IMR-90 (cell line): Measurements from ENCODE around the gene DNM3. TPM values are rescaled to one million over a fixed set of nuclear protein-coding genes. Genes with fewer than 3 reads are reported as not detected.
"Not testable (repeated sequence)": the region's sequence is repeated elsewhere in the genome, so short reads cannot be mapped to it uniquely, and the experiment has no call there.

ENCODE experiments used
- ATAC-seq: fragments of 200-7000 bp; cut with Tn5 transposase; 2 replicates; pipeline ENCODE4 v1.9.1; 2020; ENCODE audit warnings: low read depth, mild to moderate bottlenecking, moderate library complexity
- BruUV-seq: library from RNA; stranded (reverse); fragments of 400-500 nt; replicated peaks from 2 replicates; lab custom pipeline; 2021; lab: Mats Ljungman, UMichigan
- CTCF ChIA-PET: fragments of 300-600 bp; formaldehyde crosslinking; extraction: SDS; loops from one replicate; lab custom pipeline; 2021; ENCODE audit warnings: antibody characterized with exemption; lab: Yijun Ruan, JAX
- POLR2A ChIA-PET: fragments of 300-600 bp; sonication (Branson Sonifier 250); formaldehyde crosslinking; loops from one replicate; lab custom pipeline; 2022; ENCODE audit warnings: antibody characterized with exemption; ENCODE audit not compliant: unreplicated experiment; lab: Charles Lee
- DNase-seq: peaks from one replicate; pipeline ENCODE4 v3.0.0; 2013
- H2AFZ ChIP-seq: replicated peaks from 2 replicates; pipeline ENCODE3; 2013; ENCODE audit warnings: low read length, mild to moderate bottlenecking; ENCODE audit not compliant: poor library complexity
- H2AK5ac ChIP-seq: 2 replicates; pipeline ENCODE4 v1.6.1; 2013; ENCODE audit warnings: low read depth, low read length, inconsistent platforms
- H2AK9ac ChIP-seq: replicated peaks from 2 replicates; pipeline ENCODE3; 2013; ENCODE audit warnings: mild to moderate bottlenecking, low read depth, low read length, moderate library complexity; ENCODE audit not compliant: poor library complexity
- H2BK120ac ChIP-seq: 2 replicates; pipeline ENCODE4 v1.6.1; 2013; ENCODE audit warnings: low read depth, low read length, inconsistent platforms
- H2BK15ac ChIP-seq: 3 replicates; pipeline ENCODE4 v1.6.1; 2013; ENCODE audit warnings: low read depth, low read length, inconsistent platforms
- H2BK20ac ChIP-seq: 2 replicates; pipeline ENCODE4 v1.6.1; 2013; ENCODE audit warnings: low read depth, mild to moderate bottlenecking, inconsistent platforms, low read length, moderate library complexity
- H2BK5ac ChIP-seq: 2 replicates; pipeline ENCODE4 v1.6.1; 2013; ENCODE audit warnings: mild to moderate bottlenecking, low read depth, low read length, inconsistent platforms; ENCODE audit not compliant: poor library complexity, severe bottlenecking
- H3K14ac ChIP-seq: replicated peaks from 2 replicates; pipeline ENCODE4 v1.6.1; 2013; ENCODE audit warnings: low read depth, low read length, inconsistent platforms
- H3K18ac ChIP-seq: 2 replicates; pipeline ENCODE4 v1.6.1; 2013; ENCODE audit warnings: low read depth, low read length, control low read depth
- H3K23ac ChIP-seq: 2 replicates; pipeline ENCODE4 v1.6.1; 2013; ENCODE audit warnings: low read depth, low read length, inconsistent platforms
- H3K27ac ChIP-seq: 2 replicates; pipeline ENCODE4 v1.5.1; 2013; ENCODE audit warnings: mild to moderate bottlenecking, control low read depth, low read length; ENCODE audit not compliant: insufficient read depth
- H3K27me3 ChIP-seq: 2 replicates; pipeline ENCODE4 v1.6.1; 2013; ENCODE audit warnings: low read length; ENCODE audit not compliant: control insufficient read depth, insufficient read depth
- H3K36me3 ChIP-seq: 2 replicates; pipeline ENCODE4 v1.6.1; 2013; ENCODE audit warnings: low read length, mixed read lengths; ENCODE audit not compliant: control insufficient read depth, insufficient read depth
- H3K4ac ChIP-seq: 2 replicates; pipeline ENCODE4 v1.6.1; 2013; ENCODE audit warnings: low read depth, low read length, inconsistent platforms
- H3K4me1 ChIP-seq: 2 replicates; pipeline ENCODE4 v1.6.1; 2013; ENCODE audit warnings: low read length, mixed read lengths; ENCODE audit not compliant: control insufficient read depth, insufficient read depth
- H3K4me2 ChIP-seq: 2 replicates; pipeline ENCODE4 v1.6.1; 2013; ENCODE audit warnings: low read depth, mild to moderate bottlenecking, control low read depth, low read length, moderate library complexity
- H3K4me3 ChIP-seq: 2 replicates; pipeline ENCODE4 v1.5.1; 2013; ENCODE audit warnings: low read depth, mild to moderate bottlenecking, control low read depth, low read length, moderate library complexity; ENCODE audit not compliant: insufficient read depth
- H3K56ac ChIP-seq: 2 replicates; pipeline ENCODE4 v1.6.1; 2013; ENCODE audit warnings: low read length, inconsistent platforms; ENCODE audit not compliant: insufficient read depth; ENCODE audit errors: extremely low read depth
- H3K79me1 ChIP-seq, 2 experiments: 2 replicates each; pipeline ENCODE4 v1.6.1; 2013; ENCODE audit warnings: low read length in 2 of 2, inconsistent platforms in 1 of 2, low read depth in 1 of 2
- H3K9ac ChIP-seq: 2 replicates; pipeline ENCODE4 v1.6.1; 2013; ENCODE audit warnings: low read depth, low read length, control low read depth
- H3K9me1 ChIP-seq: 2 replicates; pipeline ENCODE4 v1.6.1; 2013; ENCODE audit warnings: low read length, inconsistent platforms; ENCODE audit not compliant: insufficient read depth
- H3K9me3 ChIP-seq: 2 replicates; pipeline ENCODE4 v1.6.1; 2013; ENCODE audit warnings: low read length; ENCODE audit not compliant: control insufficient read depth, insufficient read depth
- H4K20me1 ChIP-seq: 2 replicates; pipeline ENCODE4 v1.6.1; 2013; ENCODE audit warnings: low read length, inconsistent platforms; ENCODE audit not compliant: insufficient read depth
- H4K5ac ChIP-seq: 2 replicates; pipeline ENCODE4 v1.6.1; 2013; ENCODE audit warnings: mild to moderate bottlenecking, low read depth, low read length, control low read depth
- H4K8ac ChIP-seq, 2 experiments: 2 replicates each; pipeline ENCODE4 v1.6.1; 2013; ENCODE audit warnings: low read depth in 2 of 2, low read length in 2 of 2, control low read depth in 1 of 2, inconsistent platforms in 1 of 2
- H4K91ac ChIP-seq: 2 replicates; pipeline ENCODE4 v1.6.1; 2013; ENCODE audit warnings: low read depth, low read length, inconsistent platforms; ENCODE audit not compliant: insufficient read depth
- WGBS, 2 experiments: methylation state at CpG; one replicate each; pipeline versions ENCODE4 v1.1.5 to v1.1.7; 2013; ENCODE audit warnings: missing lambda C conversion rate in 2 of 2; ENCODE audit not compliant: insufficient read length in 1 of 2; ENCODE audit errors: extremely low coverage in 2 of 2; 5-methylcytosine and 5-hydroxymethylcytosine counted together
- dilution Hi-C: fragments of 300-500 bp; cut with HindIII; formaldehyde crosslinking; loops from one replicate; pipeline ENCODE4 v1.14.3; 2018; ENCODE audit warnings: low sequenced_read_pairs; ENCODE audit not compliant: unreplicated experiment
- in situ Hi-C: fragments of 300-500 bp; cut with MboI; formaldehyde crosslinking; loops from 3 replicates; pipeline ENCODE4 v1.14.3; 2019; ENCODE audit warnings: low sequenced_read_pairs, inconsistent platforms, mixed read lengths
- intact Hi-C: fragments of 100-400 bp; cut with micrococcal nuclease; formaldehyde crosslinking; loops from 2 replicates; pipeline ENCODE4 v1.10.0; 2022
- polyA plus RNA-seq, 3 experiments: library from polyadenylated mRNA; depleted of rRNA; stranded (reverse); fragments of >200 nt; gene quantifications; 2 replicates each; pipeline ENCODE4 v1.2.3, GENCODE V29; 2012; ENCODE audit warnings: low replicate concordance in 1 of 3
- total RNA-seq: library from RNA; depleted of rRNA; stranded (reverse); fragments of >200 nt; gene quantifications from 2 replicates; pipeline ENCODE4 v1.2.3, GENCODE V29; 2012

DNM3 gene
- total and polyA plus RNA-seq, 2 of the 4 experiments (the other 2 are of a cell fraction), result 0.36 TPM

- H2AK5ac ChIP-seq, H3K9ac ChIP-seq, H4K8ac ChIP-seq, H2AFZ ChIP-seq, H3K23ac ChIP-seq, dilution Hi-C loops, H3K56ac ChIP-seq, H3K27me3 ChIP-seq, H3K79me1 ChIP-seq, H4K5ac ChIP-seq, H3K14ac ChIP-seq, H3K9me1 ChIP-seq, H4K20me1 ChIP-seq, H2BK5ac ChIP-seq, H3K27ac ChIP-seq, POLR2A ChIA-PET, ATAC-seq, H3K4me3 ChIP-seq, H3K36me3 ChIP-seq, H2BK120ac ChIP-seq, H4K91ac ChIP-seq, in situ Hi-C loops, H2BK15ac ChIP-seq, H3K9me3 ChIP-seq, H3K4me2 ChIP-seq, intact Hi-C loops, H2AK9ac ChIP-seq, H3K4me1 ChIP-seq, H3K4ac ChIP-seq, DNase-seq, BruUV-seq, H2BK20ac ChIP-seq, H3K18ac ChIP-seq: not testable (repeated sequence)
- WGBS, 2 experiments, result 100% methylated on average over 3 of the region's 23 CpGs; no CpG with 5 or more reads in 1 of the 2 experiments
- CTCF ChIA-PET, result interaction anchor here (2.1 kb wide), 1 partner anchor 9 kb away, joined by 4 read pairs; no protein-coding TSS in a partner anchor
These were observed 214.6 kb downstream of the DNM3 start for GRCh38 chr1:172055816-172056419.
